HG02885 (cell line): ENCODE measurements around the gene GTF2H4.

Source experiments
- ATAC-seq: cut with Tn5 transposase; IDR thresholded peaks from one replicate; pipeline ENCODE4 v1.9.1; 2021; ENCODE audit warnings: mild to moderate bottlenecking; ENCODE audit not compliant: unreplicated experiment, poor library complexity

The GTF2H4 gene

GRCh38 chr6:30947231-30947630 is 39.2 kb downstream of the GTF2H4 start:
- ATAC-seq, result no peak

GRCh38 chr6:30948811-30949210 is 40.8 kb downstream of the GTF2H4 start:
- no peak for ATAC-seq

GRCh38 chr6:30951907-30952469 is 44.0 kb downstream of the GTF2H4 start:
- no peak for ATAC-seq

- ATAC-seq, result no peak
Measured at GRCh38 chr6:30954631-30955366, 46.8 kb downstream of the GTF2H4 start.

GRCh38 chr6:30955367-30956042 is 47.5 kb downstream of the GTF2H4 start:
- ATAC-seq, result no peak

GRCh38 chr6:30957716-30958115 is 49.7 kb downstream of the GTF2H4 start:
- no peak for ATAC-seq

GRCh38 chr6:30960907-30961673 is 53.1 kb downstream of the GTF2H4 start:
- ATAC-seq, result no peak

GRCh38 chr6:30962716-30963115 is 54.7 kb downstream of the GTF2H4 start:
- no peak for ATAC-seq

- ATAC-seq, result no peak
Measured at GRCh38 chr6:30963641-30964040, 55.6 kb downstream of the GTF2H4 start.
